Mesendoderm (in vitro differentiated cells): ENCODE measurements around the gene ASB3.

Source experiments
- DNase-seq: peaks from one replicate; pipeline ENCODE4 v3.0.0; 2013
- H2AK5ac ChIP-seq: 2 replicates; pipeline ENCODE4 v1.6.1; 2013; ENCODE audit warnings: low read length, inconsistent platforms
- H2BK120ac ChIP-seq: 2 replicates; pipeline ENCODE4 v1.6.1; 2013; ENCODE audit warnings: low read depth, mild to moderate bottlenecking, low read length, moderate library complexity, mixed read lengths
- H2BK15ac ChIP-seq: replicated peaks from 2 replicates; pipeline ENCODE4 v1.6.1; 2013; ENCODE audit warnings: low read depth, mild to moderate bottlenecking, moderate library complexity
- H2BK5ac ChIP-seq: 2 replicates; pipeline ENCODE4 v1.6.1; 2013; ENCODE audit warnings: low read length, inconsistent platforms
- H3K18ac ChIP-seq: 2 replicates; pipeline ENCODE4 v1.6.1; 2013; ENCODE audit warnings: mild to moderate bottlenecking, low read length, mixed read lengths
- H3K23ac ChIP-seq: one replicate; pipeline ENCODE4 v1.6.1; 2013; ENCODE audit warnings: low read length
- H3K27ac ChIP-seq: 2 replicates; pipeline ENCODE4 v1.5.1; 2013; ENCODE audit warnings: low read depth, mild to moderate bottlenecking, inconsistent platforms, low read length, moderate library complexity
- H3K27me3 ChIP-seq: 2 replicates; pipeline ENCODE4 v1.6.1; 2013; ENCODE audit warnings: low read length, control low read depth, mild to moderate bottlenecking, inconsistent platforms; ENCODE audit not compliant: insufficient read depth, poor library complexity
- H3K36me3 ChIP-seq: 2 replicates; pipeline ENCODE4 v1.6.1; 2013; ENCODE audit warnings: low read length, inconsistent platforms; ENCODE audit not compliant: control insufficient read depth, insufficient read depth
- H3K4ac ChIP-seq: one replicate; pipeline ENCODE4 v1.6.1; 2013; ENCODE audit warnings: low read depth, mild to moderate bottlenecking, low read length, moderate library complexity
- H3K4me1 ChIP-seq: 2 replicates; pipeline ENCODE4 v1.6.1; 2013; ENCODE audit warnings: low read depth, low read length, inconsistent platforms; ENCODE audit not compliant: control insufficient read depth
- H3K4me2 ChIP-seq: 2 replicates; pipeline ENCODE4 v1.6.1; 2013; ENCODE audit warnings: low read length
- H3K4me3 ChIP-seq: 2 replicates; pipeline ENCODE4 v1.5.1; 2013; ENCODE audit warnings: mild to moderate bottlenecking, low read length
- H3K56ac ChIP-seq: one replicate; pipeline ENCODE4 v1.6.1; 2013; ENCODE audit warnings: low read length
- H3K79me1 ChIP-seq: 2 replicates; pipeline ENCODE4 v1.6.1; 2013; ENCODE audit warnings: low read length, inconsistent platforms
- H3K79me2 ChIP-seq: 2 replicates; pipeline ENCODE4 v1.6.1; 2013; ENCODE audit warnings: mild to moderate bottlenecking, low read length; ENCODE audit not compliant: control insufficient read depth, insufficient read depth
- H3K9ac ChIP-seq: 2 replicates; pipeline ENCODE4 v1.6.1; 2013; ENCODE audit warnings: low read length, inconsistent platforms
- H4K5ac ChIP-seq: one replicate; pipeline ENCODE4 v1.6.1; 2013; ENCODE audit warnings: low read length
- H4K8ac ChIP-seq: one replicate; pipeline ENCODE4 v1.6.1; 2013; ENCODE audit warnings: low read depth, mild to moderate bottlenecking, control low read depth, low read length, moderate library complexity
- WGBS: extraction: QIAGEN DNeasy Blood & Tissue Kit; methylation state at CpG from one replicate; pipeline ENCODE4 v1.1.7; 2013; ENCODE audit warnings: low lambda C conversion rate, missing lambda C conversion rate; ENCODE audit not compliant: insufficient coverage; ENCODE audit errors: extremely low coverage; 5-methylcytosine and 5-hydroxymethylcytosine counted together

The ASB3 gene

GRCh38 chr2:53782676-53783075 lies 4.1 kb downstream of the ASB3 start:
- H3K4me1 ChIP-seq, result no peaks in the 10 kb centered on the region
- H4K8ac ChIP-seq, result no peak overlapping the region
- peaks cover 48% of the 10 kb centered on the region for H3K79me2 ChIP-seq
- H3K18ac ChIP-seq, result no peak overlapping the region
- H3K27me3 ChIP-seq, result no peaks in the 10 kb centered on the region
- H3K36me3 ChIP-seq, result no peaks in the 10 kb centered on the region
- DNase-seq, result no peak
- H3K4me3 ChIP-seq, result no peak overlapping the region
- no peak overlapping the region for H3K9ac ChIP-seq
- no peak overlapping the region for H3K56ac ChIP-seq
- no CpG with 5 or more reads among the region's 8 CpGs for WGBS
- no peak overlapping the region for H3K27ac ChIP-seq
- no peak overlapping the region for H3K4ac ChIP-seq
- no peak overlapping the region for H4K5ac ChIP-seq
- H2BK5ac ChIP-seq, result no peak overlapping the region
- H2AK5ac ChIP-seq, result no peak overlapping the region
- no peak overlapping the region for H3K23ac ChIP-seq
- H3K79me1 ChIP-seq, result peaks cover 12% of the 10 kb centered on the region
- H3K4me2 ChIP-seq, result no peak overlapping the region
- H2BK120ac ChIP-seq, result no peak overlapping the region
- no peak overlapping the region for H2BK15ac ChIP-seq

GRCh38 chr2:53780056-53780455 lies 6.7 kb downstream of the ASB3 start:
- H3K79me1 ChIP-seq, result peaks cover 8% of the 10 kb centered on the region
- H3K56ac ChIP-seq, result no peak overlapping the region
- no peak overlapping the region for H3K4me3 ChIP-seq
- no peak for DNase-seq
- no peak overlapping the region for H2AK5ac ChIP-seq
- H4K5ac ChIP-seq, result no peak overlapping the region
- H3K27ac ChIP-seq, result no peak overlapping the region
- no peaks in the 10 kb centered on the region for H3K36me3 ChIP-seq
- no peak overlapping the region for H2BK15ac ChIP-seq
- no peak overlapping the region for H3K4ac ChIP-seq
- no peak overlapping the region for H4K8ac ChIP-seq
- no CpG with 5 or more reads among the region's 4 CpGs for WGBS
- no peak overlapping the region for H2BK5ac ChIP-seq
- peaks cover 37% of the 10 kb centered on the region for H3K79me2 ChIP-seq
- no peaks in the 10 kb centered on the region for H3K27me3 ChIP-seq
- no peaks in the 10 kb centered on the region for H3K4me1 ChIP-seq
- no peak overlapping the region for H2BK120ac ChIP-seq
- no peak overlapping the region for H3K9ac ChIP-seq
- H3K23ac ChIP-seq, result no peak overlapping the region
- H3K18ac ChIP-seq, result no peak overlapping the region
- no peak overlapping the region for H3K4me2 ChIP-seq

- no peak for DNase-seq
- Histone ChIP-seq H3K36me3 (no peaks in the 10 kb centered on the region), H3K27me3 (no peaks in the 10 kb centered on the region)
Measured at GRCh38 chr2:53778536-53779162, 8.1 kb downstream of the ASB3 start.

GRCh38 chr2:53777134-53777533 lies 9.6 kb downstream of the ASB3 start:
- Histone ChIP-seq H4K5ac (no peak overlapping the region), H3K23ac (no peak overlapping the region), H3K4me1 (no peaks in the 10 kb centered on the region), H4K8ac (no peak overlapping the region), H2BK5ac (no peak overlapping the region), H3K4me3 (no peak overlapping the region), H3K36me3 (no peaks in the 10 kb centered on the region), H3K4ac (no peak overlapping the region), H3K4me2 (no peak overlapping the region), H2BK15ac (no peak overlapping the region), H3K9ac (no peak overlapping the region), H2BK120ac (no peak overlapping the region), H2AK5ac (no peak overlapping the region), H3K79me2 (peaks cover 18% of the 10 kb centered on the region), H3K18ac (no peak overlapping the region), H3K79me1 (peaks cover 3% of the 10 kb centered on the region), H3K56ac (no peak overlapping the region), H3K27me3 (no peaks in the 10 kb centered on the region), H3K27ac (no peak overlapping the region)
- no peak for DNase-seq
- 100% methylated on average over 1 of the region's 1 CpG for WGBS

More at GRCh38 chr2:53778536-53779162, 8.1 kb downstream of the ASB3 start:
- Histone ChIP-seq H3K79me2 (peaks cover 25% of the 10 kb centered on the region), H3K27ac (no peak overlapping the region), H4K8ac (no peak overlapping the region), H3K79me1 (peaks cover 4% of the 10 kb centered on the region), H3K23ac (no peak overlapping the region), H3K9ac (no peak overlapping the region), H2BK15ac (no peak overlapping the region), H2BK5ac (no peak overlapping the region), H3K4me2 (no peak overlapping the region), H3K18ac (no peak overlapping the region), H2BK120ac (no peak overlapping the region), H3K56ac (no peak overlapping the region), H2AK5ac (no peak overlapping the region), H3K4ac (no peak overlapping the region), H4K5ac (no peak overlapping the region), H3K4me1 (no peaks in the 10 kb centered on the region), H3K4me3 (no peak overlapping the region)
- WGBS, result no CpG with 5 or more reads among the region's 5 CpGs

GRCh38 chr2:53770264-53770663 lies 16.5 kb downstream of the ASB3 start:
- H2BK120ac ChIP-seq, result no peak overlapping the region
- H3K79me1 ChIP-seq, result no peaks in the 10 kb centered on the region
- H3K4me2 ChIP-seq, result no peak overlapping the region
- no peaks in the 10 kb centered on the region for H3K4me1 ChIP-seq
- H3K79me2 ChIP-seq, result no peaks in the 10 kb centered on the region
- H2BK5ac ChIP-seq, result no peak overlapping the region
- no peak overlapping the region for H4K5ac ChIP-seq
- no peak overlapping the region for H3K27ac ChIP-seq
- no peak overlapping the region for H3K56ac ChIP-seq
- H3K27me3 ChIP-seq, result no peaks in the 10 kb centered on the region
- no peak overlapping the region for H3K4ac ChIP-seq
- no peak overlapping the region for H3K9ac ChIP-seq
- H4K8ac ChIP-seq, result no peak overlapping the region
- H3K23ac ChIP-seq, result no peak overlapping the region
- no CpG with 5 or more reads among the region's 4 CpGs for WGBS
- no peaks in the 10 kb centered on the region for H3K36me3 ChIP-seq
- DNase-seq, result no peak
- no peak overlapping the region for H3K4me3 ChIP-seq
- no peak overlapping the region for H2BK15ac ChIP-seq
- H2AK5ac ChIP-seq, result no peak overlapping the region
- no peak overlapping the region for H3K18ac ChIP-seq

GRCh38 chr2:53769318-53769945 lies 17.3 kb downstream of the ASB3 start:
- Histone ChIP-seq H3K4ac (no peak overlapping the region), H3K18ac (no peak overlapping the region), H3K9ac (no peak overlapping the region), H3K4me1 (no peaks in the 10 kb centered on the region), H3K4me3 (no peak overlapping the region), H2BK15ac (no peak overlapping the region), H3K23ac (no peak overlapping the region), H3K27me3 (no peaks in the 10 kb centered on the region), H3K4me2 (no peak overlapping the region), H3K36me3 (no peaks in the 10 kb centered on the region), H3K27ac (no peak overlapping the region), H3K56ac (no peak overlapping the region), H3K79me1 (no peaks in the 10 kb centered on the region), H2BK120ac (no peak overlapping the region), H4K5ac (no peak overlapping the region), H2AK5ac (no peak overlapping the region), H3K79me2 (no peaks in the 10 kb centered on the region), H4K8ac (no peak overlapping the region), H2BK5ac (no peak overlapping the region)
- WGBS, result no CpG with 5 or more reads among the region's 15 CpGs
- no peak for DNase-seq
